Endothelial cell of umbilical vein (primary cell): ENCODE data around the gene A3GALT2. TPM values are rescaled to one million over a fixed set of nuclear protein-coding genes. Genes with fewer than 3 reads are reported as not detected.

ENCODE experiments used
- BruUV-seq: library from RNA; stranded (reverse); fragments of 400-500 nt; replicated peaks from 2 replicates; lab custom pipeline; 2021; lab: Mats Ljungman, UMichigan
- CTCF ChIA-PET: fragments of 300-600, 350-600 bp; sonication (Branson Sonifier 250); formaldehyde crosslinking; loops from one replicate; lab custom pipeline; 2021; ENCODE audit warnings: antibody characterized with exemption, inconsistent platforms; lab: Charles Lee
- POLR2A ChIA-PET: fragments of 300-600, 350-600 bp; sonication (Branson Sonifier 250); formaldehyde crosslinking; loops from one replicate; lab custom pipeline; 2021; ENCODE audit warnings: antibody characterized with exemption, inconsistent platforms; lab: Charles Lee
- DNase-seq: peaks from one replicate; pipeline ENCODE4 v3.0.0-alpha.2; 2011; ENCODE audit warnings: low read depth, low spot score
- FAIRE-seq: peaks from 2 replicates; lab custom pipeline; 2011; peaks lifted over from hg19 to GRCh38; lab: Jason Lieb, UNC
- H2AFZ ChIP-seq: 2 replicates; pipeline ENCODE4 v1.6.0; 2012; ENCODE audit warnings: low read depth, low read length, control low read depth, inconsistent platforms
- H3K27ac ChIP-seq: 2 replicates; pipeline ENCODE4 v1.5.1; 2011; ENCODE audit warnings: low read depth, mild to moderate bottlenecking, control low read depth, low read length, moderate library complexity; ENCODE audit not compliant: insufficient read depth
- H3K27me3 ChIP-seq, 2 experiments: 2 replicates each; pipeline versions ENCODE4 v1.6.0 to v1.6.1; 2011; ENCODE audit warnings: low read length in 2 of 2, mixed read lengths in 1 of 2; ENCODE audit not compliant: control insufficient read depth in 2 of 2, insufficient read depth in 2 of 2
- H3K36me3 ChIP-seq, 2 experiments: 2 replicates in 1 of 2; 3 replicates in 1 of 2; pipeline ENCODE4 v1.5.1; 2011; ENCODE audit warnings: low read length in 2 of 2, mild to moderate bottlenecking in 1 of 2, moderate library complexity in 1 of 2; ENCODE audit not compliant: control insufficient read depth in 2 of 2, insufficient read depth in 2 of 2; ENCODE audit errors: extremely low read depth in 1 of 2
- H3K4me1 ChIP-seq: 3 replicates; pipeline ENCODE4 v1.5.1; 2011; ENCODE audit warnings: mild to moderate bottlenecking, low read length; ENCODE audit not compliant: control insufficient read depth, insufficient read depth; ENCODE audit errors: extremely low read depth
- H3K4me2 ChIP-seq: 2 replicates; pipeline ENCODE4 v1.6.1; 2011; ENCODE audit warnings: low read length, control low read depth, mixed read lengths; ENCODE audit not compliant: insufficient read depth
- H3K4me3 ChIP-seq, 3 experiments: fragments of 200-600 bp in 1 of 3; sonication (generic), shearing (Covaris generic) in 1 of 3; replicated peaks in 1 of 3; 2 replicates each; pipeline ENCODE4 v1.5.1; 2011 to 2016; ENCODE audit warnings: control low read depth in 3 of 3, low read length in 3 of 3, mild to moderate bottlenecking in 2 of 3, inconsistent platforms in 1 of 3, low read depth in 1 of 3, moderate library complexity in 1 of 3; ENCODE audit not compliant: insufficient read depth in 1 of 3
- H3K79me2 ChIP-seq: 2 replicates; pipeline ENCODE4 v1.6.0; 2012; ENCODE audit warnings: low read length, inconsistent platforms; ENCODE audit not compliant: control insufficient read depth, insufficient read depth
- H3K9ac ChIP-seq: replicated peaks from 2 replicates; pipeline ENCODE3; 2011; ENCODE audit warnings: low read length, control low read depth; ENCODE audit not compliant: insufficient read depth; ENCODE audit errors: extremely low read depth
- H3K9me1 ChIP-seq: replicated peaks from 3 replicates; pipeline ENCODE4 v1.6.0; 2011; ENCODE audit warnings: mild to moderate bottlenecking, low read length; ENCODE audit not compliant: control insufficient read depth, insufficient read depth; ENCODE audit errors: extremely low read depth
- H3K9me3 ChIP-seq: replicated peaks from 2 replicates; pipeline ENCODE4 v1.5.1; 2012; ENCODE audit warnings: low read length, inconsistent platforms; ENCODE audit not compliant: control insufficient read depth, insufficient read depth
- H4K20me1 ChIP-seq: replicated peaks from 2 replicates; pipeline ENCODE3; 2011; ENCODE audit warnings: mild to moderate bottlenecking, low read length; ENCODE audit not compliant: control insufficient read depth, insufficient read depth; ENCODE audit errors: extremely low read depth
- CTCF ChIP-seq, 2 donors: IDR thresholded peaks; 1 replicate in 1 of 2; 2 replicates in 1 of 2; pipeline ENCODE4 v1.5.1; 2011; ENCODE audit warnings: low read length in 2 of 2, mild to moderate bottlenecking in 2 of 2, moderate library complexity in 2 of 2, control low read depth in 1 of 2, inconsistent platforms in 1 of 2, low read depth in 1 of 2; ENCODE audit not compliant: insufficient read depth in 1 of 2; ENCODE audit errors: extremely low read depth in 1 of 2
- EZH2 ChIP-seq: IDR thresholded peaks from 2 replicates; pipeline ENCODE4 v1.6.1; 2012; ENCODE audit warnings: borderline replicate concordance, low read depth, mild to moderate bottlenecking, moderate library complexity, low read length, inconsistent platforms; ENCODE audit not compliant: severe bottlenecking
- FOS ChIP-seq: IDR thresholded peaks from 2 replicates; pipeline ENCODE4 v1.6.1; 2011; ENCODE audit warnings: mild to moderate bottlenecking, low read length, moderate library complexity, borderline replicate concordance; ENCODE audit not compliant: insufficient read depth
- GATA2 ChIP-seq: IDR thresholded peaks from 2 replicates; pipeline ENCODE4 v1.7.0; 2011; ENCODE audit warnings: low read depth, mild to moderate bottlenecking, moderate library complexity, mixed read lengths, low read length; ENCODE audit not compliant: insufficient read length, insufficient read depth
- JUN ChIP-seq: IDR thresholded peaks from 2 replicates; pipeline ENCODE4 v1.6.1; 2011; ENCODE audit warnings: borderline replicate concordance, low read depth; ENCODE audit not compliant: insufficient read length, insufficient read depth
- MYC ChIP-seq: IDR thresholded peaks from one replicate; pipeline ENCODE4 v1.6.1; 2011; ENCODE audit warnings: mild to moderate bottlenecking, low read depth, low read length
- POLR2A ChIP-seq: IDR thresholded peaks from 2 replicates; pipeline ENCODE4 v1.6.1; 2012; ENCODE audit warnings: low read depth, mild to moderate bottlenecking, control low read depth, low read length
- POLR2AphosphoS5 ChIP-seq: IDR thresholded peaks from 2 replicates; pipeline ENCODE4 v1.6.1; 2012; ENCODE audit warnings: low read depth, mild to moderate bottlenecking, control low read depth, low read length, moderate library complexity; ENCODE audit not compliant: insufficient read depth
- dilution Hi-C: fragments of 300-500 bp; cut with MboI; formaldehyde crosslinking; loops from one replicate; pipeline ENCODE4 v1.15.0; 2019; ENCODE audit warnings: low sequenced_read_pairs; ENCODE audit not compliant: extremely low pct_ligation_motif_present
- intact Hi-C: fragments of 100-400 bp; cut with micrococcal nuclease; formaldehyde crosslinking; loops from one replicate; pipeline ENCODE4 v1.10.0; 2022
- polyA plus RNA-seq, 4 experiments: library from polyadenylated mRNA; depleted of rRNA in 3 of 4; stranded (reverse) in 3 of 4; unstranded in 1 of 4; fragments of >200 nt; gene quantifications; 2 replicates each; pipeline versions ENCODE4 v1.2.1 to v1.2.3, GENCODE V29; 2011 to 2012; ENCODE audit warnings: missing spikeins in 1 of 4
- total RNA-seq: library from RNA; stranded (reverse); gene quantifications from 2 replicates; pipeline ENCODE4 v1.2.3, GENCODE V29; 2021
- TF ChIP-seq, protein P1 (sequence below): IDR thresholded peaks from 2 replicates; pipeline ENCODE4 v1.6.1; 2011; ENCODE audit not compliant: insufficient read depth, insufficient read length

The A3GALT2 gene
- total and polyA plus RNA-seq, 2 donors (not counting 3 experiments of a cell fraction or from before 2014, with no cell fraction given): not detected

DNA sequence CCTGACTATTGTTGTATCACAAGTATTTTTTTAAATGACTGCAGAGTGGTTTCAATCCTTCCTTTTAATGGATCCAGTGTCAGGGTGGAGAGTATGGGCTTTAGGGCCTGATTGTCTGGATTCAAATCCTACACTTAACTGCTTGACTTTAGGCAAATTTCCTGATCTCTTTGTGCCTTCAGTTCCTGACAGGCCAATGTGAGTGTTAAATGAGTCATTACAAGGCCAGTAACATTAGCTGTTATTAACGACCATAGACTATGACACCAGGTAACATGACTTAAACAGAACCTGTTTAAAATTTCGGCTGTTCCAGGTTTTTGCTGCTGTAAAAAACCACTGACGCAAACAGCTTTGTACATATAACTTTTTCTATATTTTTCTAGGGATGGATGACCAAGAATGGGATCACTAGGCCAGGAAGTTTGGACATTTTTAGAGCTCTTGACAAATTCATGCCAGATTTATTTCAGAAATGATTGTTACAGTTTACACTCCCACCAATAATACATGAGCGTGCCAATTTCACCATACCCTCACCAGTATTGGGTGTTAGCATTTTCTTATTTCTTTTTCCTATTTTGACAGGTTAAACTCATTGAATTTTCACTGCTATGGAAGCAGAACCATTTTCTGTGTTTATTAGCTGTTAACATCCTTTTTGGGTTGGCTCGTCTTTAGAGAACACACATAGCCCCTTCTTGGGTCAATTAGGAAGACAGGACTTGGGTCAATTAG, 53.3 kb downstream of the A3GALT2 start:
- no peak for TF ChIP-seq POLR2A
- TF ChIP-seq MYC: no peak
- TF ChIP-seq CTCF (IDR thresholded peaks at IDR 0.05; ENCODE audit: extremely low read depth in 1 of 2, insufficient read depth in 1 of 2, low read depth in 1 of 2, low read length in 2 of 2): no peak
- TF ChIP-seq JUN: peak; percentile 8
- TF ChIP-seq FOS: no peak
- no peak overlapping the region for H2AFZ ChIP-seq
- peak; percentile 59 for FAIRE-seq
- H3K36me3 ChIP-seq: peaks cover 0 to 9% of the 10 kb centered on the region in 2 experiments
- no peak overlapping the region for H3K27ac ChIP-seq
- H3K4me2 ChIP-seq: no peak overlapping the region
- ChIA-PET CTCF (interaction anchor here (0.9 to 1.4 kb wide), 4 partner anchors 11 to 141 kb away, joined by 3 to 5 read pairs (median 4); no protein-coding TSS in a partner anchor), POLR2A (no interaction called here)
- no peak for DNase-seq
- H4K20me1 ChIP-seq: no peaks in the 10 kb centered on the region
- BruUV-seq: no TSS peak
- dilution Hi-C loops: no loop called here
- H3K27me3 ChIP-seq: no peaks in the 10 kb centered on the region
- peaks cover 5% of the 10 kb centered on the region for H3K4me1 ChIP-seq
- no peaks in the 10 kb centered on the region for H3K79me2 ChIP-seq
- no peaks in the 10 kb centered on the region for H3K9me3 ChIP-seq
- intact Hi-C loops: no loop called here
- no peaks in the 10 kb centered on the region for H3K9me1 ChIP-seq
- no peak overlapping the region for H3K9ac ChIP-seq
- no peak overlapping the region for H3K4me3 ChIP-seq

- Histone ChIP-seq H3K9me3 (no peaks in the 10 kb centered on the region), H4K20me1 (no peaks in the 10 kb centered on the region), H3K9ac (no peak overlapping the region), H3K4me2 (no peak overlapping the region), H3K79me2 (no peaks in the 10 kb centered on the region), H3K4me1 (peaks cover 5% of the 10 kb centered on the region), H3K4me3 (no peak overlapping the region), H3K9me1 (no peaks in the 10 kb centered on the region), H3K27me3 (no peaks in the 10 kb centered on the region), H3K36me3 (peaks cover 0 to 11% of the 10 kb centered on the region in 2 experiments), H2AFZ (no peak overlapping the region), H3K27ac (no peak overlapping the region)
- TF ChIP-seq GATA2 (no peak), MYC (no peak), CTCF (IDR thresholded peaks at IDR 0.05; ENCODE audit: extremely low read depth in 1 of 2, insufficient read depth in 1 of 2, low read depth in 1 of 2, low read length in 2 of 2) (no peak), EZH2 (no peak), FOS (no peak), JUN (no peak), POLR2A (no peak), POLR2AphosphoS5 (no peak)
- TF ChIP-seq, protein P1, sequence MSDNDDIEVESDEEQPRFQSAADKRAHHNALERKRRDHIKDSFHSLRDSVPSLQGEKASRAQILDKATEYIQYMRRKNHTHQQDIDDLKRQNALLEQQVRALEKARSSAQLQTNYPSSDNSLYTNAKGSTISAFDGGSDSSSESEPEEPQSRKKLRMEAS: no peak
- dilution Hi-C loops (no loop called here), intact Hi-C loops (no loop called here)
- POLR2A ChIA-PET: no interaction called here
- DNase-seq (no peak), FAIRE-seq (no peak)
- CTCF ChIA-PET: no interaction called here
- no TSS peak for BruUV-seq
Measured at GRCh38 chr1:33266766-33267165, 54.1 kb downstream of the A3GALT2 start.
